ENCODE results near the gene ARHGEF37.

ARHGEF37 gene

DNA sequence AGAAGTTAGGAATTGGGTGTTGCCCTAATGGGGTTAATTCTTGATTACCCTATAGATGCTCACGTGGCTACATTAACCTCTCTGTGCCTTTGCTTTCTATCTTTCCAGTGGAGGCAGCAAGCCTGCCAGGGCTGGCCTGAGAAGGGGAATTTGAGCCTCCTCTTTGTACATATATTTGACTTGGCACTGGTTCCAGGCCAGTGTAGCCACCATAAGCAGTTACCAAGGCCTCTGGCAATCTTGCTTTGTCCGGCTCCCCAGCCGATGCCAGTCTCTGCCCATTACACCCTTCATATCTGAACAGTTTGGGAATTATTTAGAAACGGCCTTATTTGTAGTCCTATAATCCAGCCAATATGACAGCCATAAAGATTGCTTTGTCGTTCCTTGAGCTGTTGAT is 90.2 kb downstream of the ARHGEF37 start:
- TF ChIP-seq, protein P1, sequence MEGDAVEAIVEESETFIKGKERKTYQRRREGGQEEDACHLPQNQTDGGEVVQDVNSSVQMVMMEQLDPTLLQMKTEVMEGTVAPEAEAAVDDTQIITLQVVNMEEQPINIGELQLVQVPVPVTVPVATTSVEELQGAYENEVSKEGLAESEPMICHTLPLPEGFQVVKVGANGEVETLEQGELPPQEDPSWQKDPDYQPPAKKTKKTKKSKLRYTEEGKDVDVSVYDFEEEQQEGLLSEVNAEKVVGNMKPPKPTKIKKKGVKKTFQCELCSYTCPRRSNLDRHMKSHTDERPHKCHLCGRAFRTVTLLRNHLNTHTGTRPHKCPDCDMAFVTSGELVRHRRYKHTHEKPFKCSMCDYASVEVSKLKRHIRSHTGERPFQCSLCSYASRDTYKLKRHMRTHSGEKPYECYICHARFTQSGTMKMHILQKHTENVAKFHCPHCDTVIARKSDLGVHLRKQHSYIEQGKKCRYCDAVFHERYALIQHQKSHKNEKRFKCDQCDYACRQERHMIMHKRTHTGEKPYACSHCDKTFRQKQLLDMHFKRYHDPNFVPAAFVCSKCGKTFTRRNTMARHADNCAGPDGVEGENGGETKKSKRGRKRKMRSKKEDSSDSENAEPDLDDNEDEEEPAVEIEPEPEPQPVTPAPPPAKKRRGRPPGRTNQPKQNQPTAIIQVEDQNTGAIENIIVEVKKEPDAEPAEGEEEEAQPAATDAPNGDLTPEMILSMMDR (conservative IDR thresholded peaks at IDR 0.05; ENCODE audit: control insufficient read depth, insufficient read depth, low read depth, low read length) = no peak
- H3K4me3 ChIP-seq (ENCODE audit: control insufficient read depth, low read depth, low read length) = no peak overlapping the region
- no peak for DNase-seq (ENCODE audit: low read depth)

DNA sequence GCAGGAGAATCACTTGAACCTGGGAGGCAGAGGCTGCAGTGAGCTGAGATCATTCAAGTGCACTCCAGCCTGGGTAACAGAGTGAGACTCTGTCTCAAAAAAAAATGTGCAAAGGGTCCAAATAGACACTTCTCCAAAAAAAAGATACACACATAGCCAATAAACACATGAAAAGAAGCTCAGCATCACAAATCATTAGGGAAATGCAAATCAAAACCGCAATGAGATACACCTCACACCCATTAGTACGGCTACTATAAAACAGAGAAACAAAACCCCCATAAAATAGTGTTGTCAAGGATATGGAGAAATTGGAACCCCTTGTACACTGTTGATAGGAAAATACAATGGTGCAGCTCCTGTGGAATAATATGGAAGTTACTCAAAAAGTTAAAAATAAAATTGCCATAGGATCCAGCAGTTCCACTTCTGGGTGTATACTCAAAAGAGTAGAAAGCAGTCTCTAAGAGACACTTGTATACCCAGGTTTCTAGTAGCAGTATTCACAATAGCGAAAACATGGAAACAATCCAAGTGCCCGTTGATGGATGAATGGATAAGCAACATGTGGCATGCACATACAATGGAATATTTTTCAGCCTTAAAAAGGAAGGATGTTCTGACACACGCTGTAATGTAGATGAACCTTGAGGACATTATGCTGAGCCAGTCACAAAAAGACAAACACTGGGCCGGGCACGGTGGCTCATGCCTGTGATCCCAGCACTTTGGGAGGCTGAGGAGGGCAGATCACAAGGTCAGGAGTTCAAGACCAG is 91.6 kb downstream of the ARHGEF37 start:
- TF ChIP-seq, protein P1 (conservative IDR thresholded peaks at IDR 0.05; ENCODE audit: control insufficient read depth, insufficient read depth, low read depth, low read length) = no peak
- no peak overlapping the region for H3K4me3 ChIP-seq (ENCODE audit: control insufficient read depth, low read depth, low read length)
- DNase-seq (ENCODE audit: low read depth) = no peak

DNA sequence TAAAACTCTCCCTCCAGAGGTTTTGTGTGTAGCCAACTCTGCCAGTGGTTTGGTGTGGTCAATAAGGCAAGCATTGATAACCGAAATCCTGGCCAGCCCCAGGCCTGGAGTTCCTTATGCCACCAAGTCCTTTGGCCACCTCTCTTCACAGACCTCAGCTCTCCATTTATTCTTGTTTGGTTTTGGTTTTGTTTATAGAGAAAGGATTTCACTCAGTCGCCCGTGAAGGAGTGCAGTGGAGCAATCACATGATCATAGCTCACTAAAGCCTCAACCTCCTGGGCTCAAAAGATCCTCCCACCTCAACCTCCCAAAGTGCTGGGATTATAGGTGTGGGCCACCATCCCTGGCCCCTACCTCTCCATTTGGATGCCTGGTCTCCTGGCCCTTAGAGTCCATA is 93.4 kb downstream of the ARHGEF37 start:
- DNase-seq (ENCODE audit: low read depth) = no peak
- H3K4me3 ChIP-seq (ENCODE audit: control insufficient read depth, low read depth, low read length) = no peak overlapping the region
- TF ChIP-seq, protein P1 (conservative IDR thresholded peaks at IDR 0.05; ENCODE audit: control insufficient read depth, insufficient read depth, low read depth, low read length) = no peak

DNA sequence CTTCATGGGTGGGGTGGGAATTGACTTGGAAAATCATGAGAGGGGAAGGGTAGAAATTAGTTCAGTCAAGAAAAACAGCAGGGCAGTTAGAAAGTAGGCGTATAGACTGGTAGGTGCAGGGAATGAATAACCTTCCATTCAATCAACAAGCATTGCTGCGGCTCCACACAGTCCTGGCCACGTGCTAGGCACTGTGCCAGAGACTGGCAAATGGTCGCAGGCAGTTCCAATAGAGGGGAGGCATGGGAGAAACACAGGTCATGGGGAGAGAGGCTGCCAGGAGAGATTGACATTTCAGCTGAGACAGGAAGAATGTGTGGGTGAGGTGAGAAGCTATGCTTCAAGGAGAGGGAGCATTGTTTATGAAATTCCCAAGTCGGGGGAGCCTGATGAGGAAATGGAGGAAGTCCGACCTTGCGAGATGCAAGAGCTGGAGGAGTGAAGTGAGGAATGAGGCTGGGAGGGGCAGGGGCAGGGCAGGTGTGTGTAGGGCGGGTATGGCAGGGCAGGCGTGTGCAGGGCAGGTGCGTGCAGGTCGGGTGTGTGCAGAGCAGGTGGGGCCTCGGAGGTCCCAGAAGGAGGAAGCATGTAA is 94.4 kb downstream of the ARHGEF37 start:
- no peak overlapping the region for H3K4me3 ChIP-seq (ENCODE audit: control insufficient read depth, low read depth, low read length)
- DNase-seq (ENCODE audit: low read depth) = no peak
- TF ChIP-seq, protein P1 (conservative IDR thresholded peaks at IDR 0.05; ENCODE audit: control insufficient read depth, insufficient read depth, low read depth, low read length) = no peak

DNA sequence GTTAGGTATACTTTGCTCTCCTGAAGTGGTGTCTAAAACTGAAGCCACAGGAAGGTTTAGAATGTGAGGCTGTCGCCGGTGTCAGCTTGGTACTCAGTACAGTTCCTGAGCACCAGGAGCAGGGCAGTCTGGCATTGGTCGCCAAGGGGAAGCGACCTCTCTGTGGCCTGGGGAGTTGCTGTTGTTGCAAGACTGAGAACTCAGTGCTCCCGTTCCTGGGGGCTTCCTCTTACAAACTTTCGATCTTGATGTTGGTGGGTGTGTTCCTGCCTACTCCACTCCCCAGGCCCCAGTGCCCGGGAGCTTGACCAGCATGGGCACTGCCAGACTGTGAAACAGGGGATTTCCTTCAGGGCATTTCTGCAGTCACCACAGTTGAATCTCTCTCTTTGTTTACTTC is 96.4 kb downstream of the ARHGEF37 start:
- no peak for DNase-seq (ENCODE audit: low read depth)
- TF ChIP-seq, protein P1 (conservative IDR thresholded peaks at IDR 0.05; ENCODE audit: control insufficient read depth, insufficient read depth, low read depth, low read length) = no peak
- no peak overlapping the region for H3K4me3 ChIP-seq (ENCODE audit: control insufficient read depth, low read depth, low read length)

DNA sequence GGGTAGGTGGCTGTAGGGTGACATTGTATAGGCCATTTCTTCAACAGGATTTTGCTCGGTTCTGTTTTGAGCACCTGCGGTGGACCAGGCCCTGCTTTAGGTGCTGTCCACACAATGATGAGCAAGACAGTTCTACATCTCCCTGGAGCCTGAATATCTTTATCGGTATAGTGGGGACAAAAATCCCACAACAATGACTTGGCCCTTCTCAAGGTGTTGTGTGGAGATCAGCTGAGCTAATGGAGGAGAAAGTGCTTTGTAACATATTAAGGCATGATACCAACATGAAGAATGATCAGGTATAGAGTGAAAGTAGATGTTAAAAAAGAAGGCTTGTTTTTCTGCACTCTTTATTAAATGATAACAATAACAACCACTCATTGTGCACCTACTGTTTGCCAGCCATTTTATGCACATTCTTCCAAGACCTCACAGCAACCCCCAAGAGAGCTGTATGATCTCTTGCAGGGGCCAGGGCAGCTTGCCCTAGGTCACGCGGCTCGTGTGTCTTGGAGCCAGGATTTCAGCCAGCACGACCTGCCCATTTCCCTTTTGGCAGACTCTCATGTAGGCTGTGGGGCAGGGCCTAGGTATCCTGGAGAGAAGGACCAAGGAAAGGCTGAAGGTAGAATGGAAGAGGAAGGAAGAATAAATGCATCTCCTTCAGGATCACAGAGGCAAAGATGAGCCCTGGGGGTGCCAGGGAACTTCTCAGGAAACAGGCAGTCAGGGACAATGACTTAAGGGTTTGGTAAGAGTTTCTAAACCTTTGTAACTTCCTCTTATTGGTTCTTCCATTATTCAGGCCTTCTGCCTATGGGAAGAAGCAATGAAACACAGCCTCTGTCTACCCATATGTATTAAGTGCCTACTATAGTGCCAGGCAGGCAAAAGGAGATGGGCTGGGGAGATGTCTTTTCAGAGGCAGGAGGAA is 98.8 kb downstream of the ARHGEF37 start:
- TF ChIP-seq, protein P1 (conservative IDR thresholded peaks at IDR 0.05; ENCODE audit: control insufficient read depth, insufficient read depth, low read depth, low read length) = no peak
- H3K4me3 ChIP-seq (ENCODE audit: control insufficient read depth, low read depth, low read length) = no peak overlapping the region
- no peak for DNase-seq (ENCODE audit: low read depth)
